Muscle of leg (tissue), 11 donors: ENCODE measurements around the gene CHI3L2. TPM values are rescaled to one million over a fixed set of nuclear protein-coding genes. Genes with fewer than 3 reads are reported as not detected.

Source experiments
- DNase-seq: peaks from one replicate; pipeline ENCODE4 v3.0.0; 2013
- H3K27ac ChIP-seq: one replicate; pipeline ENCODE4 v1.5.1; 2013; ENCODE audit warnings: mild to moderate bottlenecking, low read length, control low read depth
- H3K27me3 ChIP-seq: one replicate; pipeline ENCODE4 v1.6.1; 2013; ENCODE audit warnings: low read length; ENCODE audit not compliant: control insufficient read depth, insufficient read depth
- H3K36me3 ChIP-seq: one replicate; pipeline ENCODE4 v1.6.1; 2013; ENCODE audit warnings: low read length; ENCODE audit not compliant: control insufficient read depth, insufficient read depth
- H3K4me1 ChIP-seq: one replicate; pipeline ENCODE4 v1.6.1; 2013; ENCODE audit warnings: low read length; ENCODE audit not compliant: control insufficient read depth, insufficient read depth
- H3K4me3 ChIP-seq: one replicate; pipeline ENCODE4 v1.5.1; 2013; ENCODE audit warnings: low read length, control low read depth
- H3K9me3 ChIP-seq: replicated peaks from 2 replicates; pipeline ENCODE4 v1.6.1; 2013; ENCODE audit warnings: low read depth, low read length; ENCODE audit not compliant: control insufficient read depth
- WGBS: methylation state at CpG from one replicate; pipeline ENCODE4 v1.1.5; 2013; ENCODE audit warnings: missing lambda C conversion rate; ENCODE audit not compliant: insufficient coverage; 5-methylcytosine and 5-hydroxymethylcytosine counted together
- polyA plus RNA-seq, 8 donors: library from polyadenylated mRNA; unstranded; fragments of 120-200 nt; gene quantifications; one replicate each; pipeline versions ENCODE4 v1.2.1 to v1.2.3, GENCODE V29; 2013; ENCODE audit warnings: inconsistent platforms in 1 of 8, low replicate concordance in 1 of 8; ENCODE audit not compliant: insufficient read length in 8 of 8, insufficient read depth in 1 of 8
- total RNA-seq: library from RNA; stranded (reverse); fragments of 120-200 nt; gene quantifications from one replicate; pipeline ENCODE4 v1.2.4, GENCODE V29; 2013

CHI3L2 gene
- total and polyA plus RNA-seq, 9 donors = 0.06 to 0.31 (median 0.21) TPM; not detected in 3

GRCh38 chr1:111220302-111220890 lies 7.1 kb upstream of the CHI3L2 start:
- Histone ChIP-seq H3K27ac (no peak overlapping the region), H3K4me3 (no peak overlapping the region), H3K9me3 (no peaks in the 10 kb centered on the region), H3K27me3 (no peaks in the 10 kb centered on the region), H3K36me3 (no peaks in the 10 kb centered on the region), H3K4me1 (no peaks in the 10 kb centered on the region)
- DNase-seq = no peak
- 91% methylated on average over 4 of the region's 6 CpGs for WGBS

- no peak overlapping the region for H3K4me3 ChIP-seq
- DNase-seq = no peak
- no peaks in the 10 kb centered on the region for H3K36me3 ChIP-seq
- no peak overlapping the region for H3K27ac ChIP-seq
- no peaks in the 10 kb centered on the region for H3K27me3 ChIP-seq
- no peaks in the 10 kb centered on the region for H3K4me1 ChIP-seq
- WGBS = no CpG with 5 or more reads among the region's 2 CpGs
- no peaks in the 10 kb centered on the region for H3K9me3 ChIP-seq
These were observed 6.3 kb upstream of the CHI3L2 start for GRCh38 chr1:111221276-111221632.

GRCh38 chr1:111221633-111222291 lies 5.8 kb upstream of the CHI3L2 start:
- peak; percentile 50 for DNase-seq
- 14% methylated on average over 1 of the region's 5 CpGs for WGBS
- Histone ChIP-seq H3K27ac (no peak overlapping the region), H3K9me3 (no peaks in the 10 kb centered on the region), H3K27me3 (no peaks in the 10 kb centered on the region), H3K36me3 (no peaks in the 10 kb centered on the region), H3K4me3 (no peak overlapping the region), H3K4me1 (no peaks in the 10 kb centered on the region)

GRCh38 chr1:111222308-111223125 lies 5.0 kb upstream of the CHI3L2 start:
- 30% methylated on average over 7 of the region's 10 CpGs for WGBS
- Histone ChIP-seq H3K27ac (no peak overlapping the region), H3K4me3 (no peak overlapping the region), H3K27me3 (no peaks in the 10 kb centered on the region), H3K4me1 (no peaks in the 10 kb centered on the region), H3K36me3 (no peaks in the 10 kb centered on the region), H3K9me3 (no peaks in the 10 kb centered on the region)
- DNase-seq = peak; percentile 38

GRCh38 chr1:111223126-111223685 lies 4.3 kb upstream of the CHI3L2 start:
- Histone ChIP-seq H3K36me3 (no peaks in the 10 kb centered on the region), H3K9me3 (no peaks in the 10 kb centered on the region), H3K4me3 (no peak overlapping the region), H3K27ac (no peak overlapping the region), H3K27me3 (no peaks in the 10 kb centered on the region), H3K4me1 (no peaks in the 10 kb centered on the region)
- DNase-seq = no peak
- WGBS = 76% methylated on average over 5 of the region's 6 CpGs

GRCh38 chr1:111225091-111225490 lies 2.4 kb upstream of the CHI3L2 start:
- no peaks in the 10 kb centered on the region for H3K9me3 ChIP-seq
- no peak for DNase-seq
- no peaks in the 10 kb centered on the region for H3K36me3 ChIP-seq
- no peaks in the 10 kb centered on the region for H3K27me3 ChIP-seq
- no peak overlapping the region for H3K4me3 ChIP-seq
- no peak overlapping the region for H3K27ac ChIP-seq
- H3K4me1 ChIP-seq = no peaks in the 10 kb centered on the region

GRCh38 chr1:111225717-111226400 lies 1.7 kb upstream of the CHI3L2 start:
- Histone ChIP-seq H3K27ac (no peak overlapping the region), H3K9me3 (no peaks in the 10 kb centered on the region), H3K4me3 (no peak overlapping the region), H3K36me3 (no peaks in the 10 kb centered on the region), H3K27me3 (no peaks in the 10 kb centered on the region), H3K4me1 (no peaks in the 10 kb centered on the region)
- WGBS = 92% methylated on average over 2 of the region's 6 CpGs
- no peak for DNase-seq

- WGBS = no CpG with 5 or more reads among the region's 6 CpGs
These were observed 586 bp downstream of the CHI3L2 start for GRCh38 chr1:111227851-111228747.

GRCh38 chr1:111228748-111229126 lies 1.2 kb downstream of the CHI3L2 start:
- no peaks in the 10 kb centered on the region for H3K27me3 ChIP-seq
- no peak overlapping the region for H3K4me3 ChIP-seq
- no peaks in the 10 kb centered on the region for H3K9me3 ChIP-seq
- no peak overlapping the region for H3K27ac ChIP-seq
- no peaks in the 10 kb centered on the region for H3K36me3 ChIP-seq
- DNase-seq = no peak
- no CpG with 5 or more reads among the region's 2 CpGs for whole genome bisulfite sequencing
- no peaks in the 10 kb centered on the region for H3K4me1 ChIP-seq

More at GRCh38 chr1:111227851-111228747, 586 bp downstream of the CHI3L2 start:
- Histone ChIP-seq H3K4me1 (no peaks in the 10 kb centered on the region), H3K9me3 (no peaks in the 10 kb centered on the region), H3K4me3 (no peak overlapping the region), H3K36me3 (no peaks in the 10 kb centered on the region), H3K27me3 (no peaks in the 10 kb centered on the region), H3K27ac (no peak overlapping the region)
- DNase-seq = peak; percentile 29
